ENCODE data around the gene FOXP3. TPM values are rescaled to one million over a fixed set of nuclear protein-coding genes. Genes with fewer than 3 reads are reported as not detected.
A peak's percentile ranks its signal among the peaks of the same experiment; 100 is the strongest.

FOXP3 gene
- total and polyA plus RNA-seq, 12 donors: 0.04 to 1.2 TPM; not detected in 10

DNA sequence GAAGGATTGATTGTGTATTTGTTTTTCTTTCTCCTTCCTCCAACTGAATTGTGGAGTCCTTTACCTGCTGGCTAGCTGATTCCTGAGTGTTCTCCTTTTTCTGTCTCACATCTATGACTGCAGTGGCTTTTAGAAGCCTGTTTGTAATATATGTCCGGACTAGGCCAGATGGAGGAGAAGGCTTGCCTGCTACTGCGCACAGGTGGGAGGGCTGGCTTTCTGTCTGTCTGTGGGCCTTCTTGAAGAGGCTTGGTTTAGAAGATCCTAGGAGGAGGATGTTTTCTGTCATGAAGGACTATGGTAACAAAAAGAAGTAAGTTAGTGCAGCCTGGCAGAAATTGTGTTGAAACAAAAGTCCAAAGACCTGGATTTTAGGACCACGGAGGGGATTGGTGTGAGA, 13.6 kb upstream of the FOXP3 start:
- no peaks in the 10 kb centered on the region for H3K9me3 ChIP-seq
- H3K36me3 ChIP-seq: no peaks in the 10 kb centered on the region
- intact Hi-C loops (cut with DNase I): loop anchor here in 2 of 10 donors (10.0 kb wide), 1 partner anchor 83 kb away; no protein-coding TSS in a partner anchor
- TF ChIP-seq, protein P1, sequence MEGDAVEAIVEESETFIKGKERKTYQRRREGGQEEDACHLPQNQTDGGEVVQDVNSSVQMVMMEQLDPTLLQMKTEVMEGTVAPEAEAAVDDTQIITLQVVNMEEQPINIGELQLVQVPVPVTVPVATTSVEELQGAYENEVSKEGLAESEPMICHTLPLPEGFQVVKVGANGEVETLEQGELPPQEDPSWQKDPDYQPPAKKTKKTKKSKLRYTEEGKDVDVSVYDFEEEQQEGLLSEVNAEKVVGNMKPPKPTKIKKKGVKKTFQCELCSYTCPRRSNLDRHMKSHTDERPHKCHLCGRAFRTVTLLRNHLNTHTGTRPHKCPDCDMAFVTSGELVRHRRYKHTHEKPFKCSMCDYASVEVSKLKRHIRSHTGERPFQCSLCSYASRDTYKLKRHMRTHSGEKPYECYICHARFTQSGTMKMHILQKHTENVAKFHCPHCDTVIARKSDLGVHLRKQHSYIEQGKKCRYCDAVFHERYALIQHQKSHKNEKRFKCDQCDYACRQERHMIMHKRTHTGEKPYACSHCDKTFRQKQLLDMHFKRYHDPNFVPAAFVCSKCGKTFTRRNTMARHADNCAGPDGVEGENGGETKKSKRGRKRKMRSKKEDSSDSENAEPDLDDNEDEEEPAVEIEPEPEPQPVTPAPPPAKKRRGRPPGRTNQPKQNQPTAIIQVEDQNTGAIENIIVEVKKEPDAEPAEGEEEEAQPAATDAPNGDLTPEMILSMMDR (IDR thresholded peaks at IDR 0.05): no peak
- H3K27ac ChIP-seq: no peak overlapping the region
- WGBS, 2 donors: 93 to 98% methylated on average over 3 of the region's 3 CpGs
- H3K4me3 ChIP-seq: no peak overlapping the region
- ATAC-seq (no peak), DNase-seq (no peak)
- peaks cover 0 to 20% (median 9%) of the 10 kb centered on the region in 9 donors for H3K4me1 ChIP-seq
- H3K27me3 ChIP-seq: peaks cover 0 to under 1% (median 0%) of the 10 kb centered on the region in 7 donors

DNA sequence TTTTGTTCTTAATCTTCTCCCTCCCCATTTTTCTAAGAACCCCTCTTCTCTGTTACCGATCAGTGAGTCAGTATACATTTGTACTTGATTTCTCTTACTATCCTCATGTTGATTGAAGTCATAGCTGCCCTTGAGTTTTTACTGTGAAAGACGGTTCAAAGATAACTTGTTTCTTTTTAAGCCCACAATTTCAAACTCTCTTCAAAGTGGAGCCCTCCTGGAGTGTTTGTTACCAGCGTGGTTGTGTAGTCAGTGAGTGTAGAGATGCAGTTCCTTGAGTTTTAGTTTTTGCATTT, 13.0 kb upstream of the FOXP3 start:
- Histone ChIP-seq H3K4me3 (no peak overlapping the region), H3K36me3 (no peaks in the 10 kb centered on the region), H3K27ac (peak overlapping the region in 3 of 10 donors; percentile 9 to 31 (median 20)), H3K27me3 (peaks cover 0 to 4% (median 0%) of the 10 kb centered on the region in 7 donors), H3K9me3 (no peaks in the 10 kb centered on the region), H3K4me1 (peaks cover 0 to 24% (median 9%) of the 10 kb centered on the region in 9 donors)
- TF ChIP-seq, protein P1 (IDR thresholded peaks at IDR 0.05): no peak
- DNase-seq (no peak), ATAC-seq (no peak)
- 72 to 73% methylated on average over 3 of the region's 3 CpGs for WGBS, 2 donors
- intact Hi-C loops (cut with DNase I): loop anchor here in 2 of 10 donors (10.0 kb wide), 1 partner anchor 83 kb away; no protein-coding TSS in a partner anchor

DNA sequence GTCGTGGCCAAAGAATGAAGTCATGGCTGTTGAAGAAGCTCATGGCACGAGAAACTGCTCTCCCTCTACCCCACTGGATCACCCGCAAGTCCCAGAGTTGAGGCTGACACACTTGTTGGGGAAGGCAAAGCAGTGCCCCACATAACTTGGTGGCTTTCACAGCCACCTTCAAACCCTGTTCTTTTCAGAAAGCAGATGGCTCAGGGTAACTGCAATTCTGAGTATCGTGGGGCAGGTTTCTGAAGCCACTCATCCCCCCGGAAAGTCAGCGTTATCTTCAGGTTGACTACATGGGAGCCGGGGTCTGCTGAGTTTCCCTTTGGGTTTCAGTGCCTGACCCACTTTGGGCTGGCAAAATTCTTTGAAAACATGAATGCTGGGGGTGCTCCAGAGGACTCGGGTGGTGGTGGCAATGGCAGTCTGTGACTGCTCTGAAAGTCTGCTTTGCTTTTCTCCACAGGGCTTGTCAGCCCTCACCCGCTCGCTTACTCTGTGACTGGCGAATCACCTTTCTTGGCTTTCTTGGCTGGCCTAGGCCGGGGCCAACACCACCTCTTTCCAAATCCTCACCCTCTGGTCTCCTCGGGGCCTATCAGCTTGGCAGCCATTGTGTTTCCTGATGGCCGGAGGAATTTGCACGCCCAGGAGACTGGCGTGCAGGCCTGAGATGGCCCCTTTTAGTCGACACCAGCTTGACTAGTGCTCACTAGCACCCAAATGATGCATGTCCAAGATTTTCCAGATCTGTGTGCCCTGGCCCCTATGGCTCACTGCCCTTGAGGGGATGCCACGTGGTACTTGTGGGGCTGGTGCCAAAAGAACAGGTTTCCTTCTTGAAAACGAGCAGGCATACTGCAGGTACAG, 12.4 kb upstream of the FOXP3 start:
- Histone ChIP-seq H3K27ac (peak overlapping the region in 3 of 10 donors; percentile 9 to 31 (median 20)), H3K4me1 (peaks cover 0 to 30% (median 13%) of the 10 kb centered on the region in 9 donors), H3K4me3 (no peak overlapping the region), H3K36me3 (no peaks in the 10 kb centered on the region), H3K9me3 (no peaks in the 10 kb centered on the region), H3K27me3 (peaks cover 0 to 4% (median 0%) of the 10 kb centered on the region in 7 donors)
- intact Hi-C loops (cut with DNase I): loop anchor here in 2 of 10 donors (10.0 kb wide), 1 partner anchor 82 kb away; no protein-coding TSS in a partner anchor
- WGBS, 2 donors: 65 to 68% methylated on average over 18 to 19 of the region's 19 CpGs
- DNase-seq (no peak), ATAC-seq (peak in 6 of 8 donors; percentile 44 to 66 (median 60))
- TF ChIP-seq, protein P1 (IDR thresholded peaks at IDR 0.05): no peak

DNA sequence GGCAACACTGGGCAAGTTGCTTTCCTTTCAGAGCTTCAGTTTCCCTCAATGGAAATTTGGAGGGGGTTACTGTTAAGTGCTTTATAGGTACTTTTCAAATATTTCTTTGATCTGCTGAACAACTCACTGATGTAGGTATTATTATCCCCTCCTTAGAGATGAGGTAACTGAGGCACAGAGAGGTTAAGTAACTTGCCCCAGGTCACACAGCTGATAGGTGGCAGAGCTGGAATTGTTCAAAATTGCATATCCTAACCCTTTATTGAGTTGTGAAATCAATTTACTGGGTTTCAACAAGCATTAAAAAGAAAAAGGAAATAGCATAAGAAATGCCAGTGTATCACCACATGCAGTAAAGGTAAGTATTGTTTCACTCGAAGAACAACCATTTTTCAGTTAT, 11.7 kb upstream of the FOXP3 start:
- TF ChIP-seq, protein P1 (IDR thresholded peaks at IDR 0.05): no peak
- no peaks in the 10 kb centered on the region for H3K9me3 ChIP-seq
- H3K36me3 ChIP-seq: no peaks in the 10 kb centered on the region
- peaks cover 0 to 37% (median 14%) of the 10 kb centered on the region in 9 donors for H3K4me1 ChIP-seq
- ATAC-seq: no peak
- 90 to 93% methylated on average over 1 of the region's 1 CpG for WGBS, 2 donors
- intact Hi-C loops (cut with DNase I): loop anchor here in 2 of 10 donors (10.0 kb wide), 1 partner anchor 81 kb away; no protein-coding TSS in a partner anchor
- DNase-seq: no peak
- H3K4me3 ChIP-seq: no peak overlapping the region
- H3K27ac ChIP-seq: peak overlapping the region in 1 of 10 donors; percentile 31
- H3K27me3 ChIP-seq: peaks cover 0 to 4% (median 0%) of the 10 kb centered on the region in 7 donors
